ENCODE measurements around the gene CORO7.

CORO7 gene

DNA sequence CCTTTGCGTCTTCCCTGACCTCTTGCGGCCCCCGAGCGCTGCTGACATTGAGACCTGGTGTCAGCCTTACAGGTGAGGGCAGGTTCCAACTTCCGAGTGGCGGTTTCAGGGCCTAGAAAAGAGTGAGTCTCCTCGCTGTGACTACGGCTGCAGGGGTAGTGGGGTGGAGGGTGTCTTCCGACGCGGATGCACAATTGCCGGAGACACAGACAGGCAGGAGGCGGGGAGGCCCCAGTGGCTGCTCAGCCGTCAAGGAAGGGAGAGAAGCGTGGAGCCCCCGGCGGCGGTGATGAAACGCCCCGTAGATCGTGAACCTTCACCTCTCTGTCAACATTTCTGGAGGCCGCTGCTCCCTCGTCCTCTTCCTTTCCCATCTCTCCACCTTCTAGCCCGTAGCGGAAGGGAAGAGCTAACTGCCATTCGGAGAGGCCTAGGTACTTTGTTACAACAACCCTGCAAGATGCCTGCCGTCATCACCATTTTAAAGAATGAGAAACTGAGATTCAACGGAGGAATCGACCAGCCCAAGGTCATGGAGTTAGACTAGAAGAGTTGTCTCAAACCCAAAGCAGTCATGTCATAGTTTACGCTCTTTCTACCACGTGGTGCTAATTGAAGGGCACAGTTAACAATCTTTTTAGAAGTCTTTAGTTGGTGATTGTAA is 9.8 kb upstream of the CORO7 start:
- no peak for DNase-seq (ENCODE audit: low read depth)

DNA sequence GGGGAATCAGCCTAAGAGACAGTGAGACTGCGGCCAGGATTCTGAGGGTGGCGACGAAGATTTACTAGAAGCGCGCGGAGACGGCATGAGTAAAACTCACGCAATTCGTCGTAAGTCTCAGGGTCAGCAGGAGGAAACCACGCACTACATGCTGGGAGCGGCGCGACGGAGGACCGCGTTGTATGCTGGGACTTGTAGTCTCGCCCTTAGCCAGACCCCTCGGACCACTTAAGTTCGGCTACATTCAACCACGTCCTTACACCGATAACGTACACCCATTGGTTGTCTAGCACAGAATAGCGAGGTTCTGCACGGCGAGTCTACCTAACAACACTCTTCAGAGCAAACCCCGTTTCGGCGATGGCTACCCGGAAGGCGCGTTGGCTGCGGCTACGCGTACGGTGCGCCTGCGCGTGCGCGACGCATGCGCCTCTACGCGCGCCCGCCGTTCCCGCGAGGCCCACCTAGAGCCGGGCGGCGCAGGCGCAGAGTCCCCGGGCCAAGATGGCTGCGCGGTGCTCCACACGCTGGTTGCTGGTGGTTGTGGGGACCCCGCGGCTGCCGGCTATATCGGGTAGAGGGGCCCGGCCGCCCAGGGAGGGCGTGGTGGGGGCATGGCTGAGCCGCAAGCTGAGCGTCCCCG is 9.1 kb upstream of the CORO7 start, which contains the start of gene DNAJA3:
DNAJA3 (plus strand) TSS at position 491 of the 643 bp plus-strand sequence; CDS start at position 505, 14 bp downstream.
- DNase-seq (ENCODE audit: low read depth), result peak; percentile 73

- no peak for DNase-seq (ENCODE audit: low read depth)
These were observed 4.2 kb upstream of the CORO7 start for GRCh38 chr16:4420505-4421105.

GRCh38 chr16:4419402-4419959 is 3.1 kb upstream of the CORO7 start:
- DNase-seq (ENCODE audit: low read depth), result no peak

- DNase-seq (ENCODE audit: low read depth), result no peak
These were observed 727 bp downstream of the CORO7 start for GRCh38 chr16:4415538-4416199.

- DNase-seq (ENCODE audit: low read depth), result peak; percentile 46
These were observed 2.0 kb downstream of the CORO7 start for GRCh38 chr16:4414187-4414917.

- no peak for DNase-seq (ENCODE audit: low read depth)
These were observed 3.5 kb downstream of the CORO7 start for GRCh38 chr16:4412854-4413253.

GRCh38 chr16:4412159-4412558 is 4.2 kb downstream of the CORO7 start:
- no peak for DNase-seq (ENCODE audit: low read depth)

GRCh38 chr16:4411684-4412083 is 4.7 kb downstream of the CORO7 start:
- DNase-seq (ENCODE audit: low read depth), result no peak

DNA sequence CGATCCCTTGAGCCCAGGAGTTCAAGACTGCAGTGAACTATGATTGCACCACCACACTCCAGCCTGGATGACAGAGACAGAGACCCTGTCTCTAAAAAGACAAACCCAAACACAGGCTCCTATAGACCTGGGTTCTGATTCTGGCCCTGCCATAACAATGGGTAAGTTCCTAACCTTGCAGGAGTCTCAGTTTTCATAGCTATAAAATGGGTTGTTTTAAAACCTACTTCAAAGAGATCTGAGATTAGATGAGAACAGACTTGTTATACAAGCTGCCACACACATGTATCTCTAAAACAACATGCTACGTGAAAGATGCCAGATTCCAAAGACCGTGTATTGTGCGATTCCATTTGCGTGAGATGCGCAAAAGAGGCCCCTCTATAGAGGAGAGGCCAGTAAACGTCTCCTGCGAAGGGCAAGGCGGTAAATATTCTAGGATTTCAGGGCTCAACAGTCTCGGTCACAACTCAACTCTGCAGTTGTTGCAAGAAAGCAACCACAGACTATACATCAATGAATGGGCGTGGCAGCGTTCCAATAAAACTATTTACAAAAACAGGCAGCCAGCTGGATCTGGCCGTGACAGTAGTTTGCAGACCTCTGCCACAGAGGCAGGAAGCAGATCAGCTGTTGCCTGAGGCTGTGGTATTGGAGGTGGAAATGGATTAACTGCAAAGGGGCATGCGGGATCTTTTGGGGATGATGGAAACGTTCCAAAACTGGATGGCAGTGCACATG is 5.9 kb downstream of the CORO7 start:
- DNase-seq (ENCODE audit: low read depth), result no peak

DNA sequence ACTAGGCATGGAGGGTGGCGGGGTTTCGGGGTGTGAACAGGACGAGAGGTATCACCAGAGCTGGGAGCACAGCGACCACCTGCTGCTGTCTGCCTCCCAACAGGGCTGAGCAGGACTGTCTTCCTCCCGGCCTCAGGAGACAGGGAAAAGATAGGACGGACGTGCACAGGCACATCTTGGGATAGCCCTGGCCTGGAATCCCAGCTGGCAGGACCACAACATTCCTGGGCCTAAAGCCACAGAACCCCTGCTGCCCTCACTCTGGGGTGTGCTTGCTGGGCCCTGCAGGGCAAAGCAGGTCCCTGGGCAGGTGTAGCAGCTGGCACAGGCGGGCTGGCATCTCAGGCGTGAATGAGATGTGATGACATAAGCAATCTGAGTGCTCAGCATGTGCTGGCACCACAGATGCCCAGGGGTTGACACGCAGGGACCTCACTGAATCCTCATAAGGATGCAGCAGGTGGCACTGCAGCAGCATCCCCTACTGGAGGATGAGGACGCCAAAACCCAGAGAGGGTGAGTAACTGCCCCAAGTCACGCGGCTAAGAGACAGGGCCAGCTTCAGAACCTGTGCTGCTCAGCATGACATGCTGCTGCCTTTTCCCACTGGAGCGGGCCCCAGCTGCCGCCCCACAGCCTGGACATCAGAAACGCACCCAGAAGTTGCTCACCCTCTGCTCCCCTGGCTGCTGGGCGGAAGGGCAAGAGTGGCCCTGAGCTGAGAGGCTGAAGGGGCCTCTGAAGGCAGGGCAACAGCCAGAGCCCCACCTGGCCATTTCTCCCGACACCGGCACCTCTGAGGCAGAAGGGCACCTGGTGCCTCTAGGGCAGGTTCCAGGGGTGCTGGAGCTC is 7.1 kb downstream of the CORO7 start:
- DNase-seq (ENCODE audit: low read depth), result no peak

GRCh38 chr16:4408323-4408690 is 8.1 kb downstream of the CORO7 start:
- DNase-seq (ENCODE audit: low read depth), result no peak

DNA sequence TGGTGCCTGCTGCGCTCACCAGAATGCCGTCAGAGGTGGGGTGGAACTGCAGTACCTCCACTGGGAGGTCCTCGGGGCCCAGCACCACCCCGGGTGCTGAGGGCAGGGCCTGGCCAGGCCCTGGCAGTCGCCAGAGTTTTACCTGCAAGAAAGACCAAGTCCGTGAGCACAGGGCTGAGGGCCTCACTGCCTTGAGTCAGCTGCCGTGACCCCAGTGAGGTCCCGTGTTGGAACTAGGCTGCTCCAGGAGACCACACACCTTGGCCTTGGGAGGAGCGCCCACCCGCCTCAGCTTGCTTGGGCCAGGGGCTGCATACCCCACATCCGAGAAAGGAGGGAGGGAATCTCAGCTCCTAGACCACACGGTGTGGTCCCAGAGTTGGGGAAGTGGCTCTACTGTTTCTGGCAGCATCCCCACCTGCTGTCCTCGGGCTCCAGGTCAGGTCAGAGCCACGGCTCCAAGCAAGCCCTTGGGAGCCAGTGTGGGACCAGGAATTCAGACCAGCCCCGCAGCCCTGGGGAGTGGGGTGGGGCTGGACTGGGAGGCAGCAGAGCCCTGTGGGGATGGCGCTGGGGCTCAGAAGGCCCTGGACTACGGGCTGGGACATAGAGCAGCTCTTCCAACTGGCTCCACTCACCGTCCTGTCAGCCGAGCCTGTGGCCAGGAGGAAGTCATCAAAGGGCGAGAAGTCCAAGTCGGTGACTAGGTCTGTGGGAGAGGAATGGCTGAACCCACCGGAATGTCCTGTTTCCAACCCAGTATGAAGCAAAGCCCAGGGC is 8.7 kb downstream of the CORO7 start:
- DNase-seq (ENCODE audit: low read depth), result no peak

DNA sequence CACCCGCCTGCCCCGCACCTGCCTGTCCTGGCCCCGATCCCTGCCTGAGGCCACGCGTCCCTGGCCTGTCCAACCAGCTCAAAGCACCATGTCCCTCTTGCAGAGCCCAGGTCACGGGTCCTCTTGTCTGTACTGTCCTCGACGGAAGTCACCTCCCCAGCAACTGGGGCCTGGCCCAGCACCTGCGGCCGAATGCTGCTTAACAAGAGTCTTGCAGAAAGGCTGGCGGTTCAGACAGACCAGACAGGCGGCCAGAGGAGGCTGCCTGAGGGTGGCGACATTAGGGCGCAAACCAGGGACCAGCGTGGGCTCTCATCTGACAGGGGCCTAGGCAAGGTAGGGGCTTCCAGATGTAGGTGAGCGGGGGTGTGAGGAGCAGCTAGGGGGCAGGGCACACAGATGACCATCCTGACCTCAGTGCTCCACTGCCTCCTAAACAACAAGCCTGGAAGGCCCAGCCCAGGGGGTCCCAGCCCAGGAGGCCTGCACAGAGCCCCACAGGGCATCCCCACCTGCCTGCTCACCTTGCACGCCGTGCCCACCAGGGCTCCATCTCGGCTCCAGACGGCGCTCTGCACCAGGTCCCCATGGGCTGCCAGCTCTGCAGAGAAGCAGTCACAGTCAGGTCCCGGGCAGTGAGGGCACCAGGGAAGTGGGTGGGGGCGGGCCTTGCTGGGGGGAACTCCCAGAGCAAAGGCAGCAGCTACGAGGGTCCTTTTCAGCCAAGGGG is 11.3 kb downstream of the CORO7 start:
- no peak for DNase-seq (ENCODE audit: low read depth)

DNA sequence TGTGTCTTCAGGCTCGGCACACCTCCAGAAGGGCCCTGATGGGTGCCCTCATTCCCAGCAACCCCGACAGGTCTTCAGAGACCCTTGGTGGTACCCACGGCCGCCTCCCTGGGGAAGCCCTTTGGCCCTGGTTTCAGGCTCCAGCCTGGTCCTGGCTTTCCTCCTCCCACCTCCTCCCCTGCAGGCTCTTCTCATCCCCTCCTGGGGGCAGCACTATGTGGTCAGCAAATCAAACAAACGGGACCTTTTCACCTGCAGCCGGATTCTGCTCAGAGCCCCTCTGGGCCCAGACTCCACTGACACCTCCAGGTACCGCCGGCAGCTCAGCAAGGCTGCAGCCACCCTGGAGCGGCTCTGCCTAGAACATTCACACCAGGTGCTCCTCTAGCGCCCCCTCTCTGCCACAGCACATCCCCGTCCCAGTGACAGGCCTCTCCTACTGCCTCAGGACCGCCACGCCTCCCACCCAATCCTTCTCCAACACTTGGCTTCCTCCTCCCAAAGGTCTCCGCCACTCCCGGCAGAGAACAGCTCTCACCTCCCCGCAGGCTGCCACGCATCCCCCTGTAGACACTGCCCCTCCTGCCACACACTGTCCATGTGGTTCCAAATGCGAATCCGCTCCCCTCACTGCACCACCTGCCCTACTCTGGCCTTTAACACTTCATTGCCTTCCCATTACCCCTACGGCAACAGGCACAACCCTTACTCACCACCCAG is 12.0 kb downstream of the CORO7 start:
- DNase-seq (ENCODE audit: low read depth), result no peak

GRCh38 chr16:4403133-4403949 is 13.1 kb downstream of the CORO7 start:
- no peak for DNase-seq (ENCODE audit: low read depth)

GRCh38 chr16:4402439-4403132 is 13.8 kb downstream of the CORO7 start:
- DNase-seq (ENCODE audit: low read depth), result peak; percentile 33
